ENCODE measurements around the gene PRKAR1B.
"Not testable (repeated sequence)": the region's sequence is repeated elsewhere in the genome, so short reads cannot be mapped to it uniquely, and the experiment has no call there.

The PRKAR1B gene

DNA sequence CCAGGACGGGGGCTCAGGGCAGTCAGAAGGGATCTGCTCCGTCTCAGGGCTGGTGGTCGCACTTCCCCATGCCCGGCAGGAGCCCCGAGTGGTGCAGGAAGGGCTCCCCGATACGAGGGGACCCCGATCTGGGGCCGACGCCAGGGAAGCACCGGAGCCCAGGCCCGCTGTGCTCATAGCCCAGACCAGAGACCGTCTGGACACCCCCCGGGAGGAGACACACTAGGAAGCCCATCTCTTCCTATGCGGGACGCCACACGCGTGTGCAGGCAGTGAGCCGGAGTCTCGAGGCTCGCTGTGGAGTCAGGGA is 167.7 kb downstream of the PRKAR1B start:
- H3K4me3 Mint-ChIP-seq: no peak overlapping the region
- ATAC-seq (replicated peaks): no peak

DNA sequence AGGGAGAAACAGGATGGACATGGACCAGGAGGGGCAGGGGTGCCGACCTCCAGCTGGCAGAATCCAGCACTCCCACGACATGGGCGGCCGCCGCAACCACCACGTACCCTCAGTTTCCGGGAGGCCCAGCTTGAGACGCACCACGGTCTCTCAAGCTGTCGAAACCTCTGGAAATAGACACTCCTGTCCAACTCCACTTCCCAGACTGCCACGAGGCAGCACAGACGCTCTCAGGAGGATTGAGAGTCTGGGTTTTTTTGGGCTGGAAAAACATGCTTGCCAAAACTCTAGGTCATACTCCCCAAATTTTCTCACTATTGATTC is 169.6 kb downstream of the PRKAR1B start:
- no peaks in the 10 kb centered on the region for H3K27me3 Mint-ChIP-seq
- no peak for DNase-seq
- peaks cover 2 to 6% of the 10 kb centered on the region in 2 donors for H3K4me1 Mint-ChIP-seq (ENCODE audit: low read depth in 2 of 2)
- H3K4me3 Mint-ChIP-seq: no peak overlapping the region
- H3K27ac Mint-ChIP-seq: no peak overlapping the region
- no peaks in the 10 kb centered on the region for H3K36me3 Mint-ChIP-seq (ENCODE audit: insufficient read depth)
- no peaks in the 10 kb centered on the region for H3K9me3 Mint-ChIP-seq
- no peak for ATAC-seq (replicated peaks)

More for the DNA sequence above, 167.7 kb downstream of the PRKAR1B start:
- H3K9me3 Mint-ChIP-seq: no peaks in the 10 kb centered on the region
- no peaks in the 10 kb centered on the region for H3K36me3 Mint-ChIP-seq (ENCODE audit: insufficient read depth)
- H3K27ac Mint-ChIP-seq: no peak overlapping the region
- DNase-seq: no peak
- no peaks in the 10 kb centered on the region for H3K27me3 Mint-ChIP-seq
- H3K4me1 Mint-ChIP-seq (ENCODE audit: low read depth in 2 of 2): peaks cover 4 to 6% of the 10 kb centered on the region in 2 donors

DNA sequence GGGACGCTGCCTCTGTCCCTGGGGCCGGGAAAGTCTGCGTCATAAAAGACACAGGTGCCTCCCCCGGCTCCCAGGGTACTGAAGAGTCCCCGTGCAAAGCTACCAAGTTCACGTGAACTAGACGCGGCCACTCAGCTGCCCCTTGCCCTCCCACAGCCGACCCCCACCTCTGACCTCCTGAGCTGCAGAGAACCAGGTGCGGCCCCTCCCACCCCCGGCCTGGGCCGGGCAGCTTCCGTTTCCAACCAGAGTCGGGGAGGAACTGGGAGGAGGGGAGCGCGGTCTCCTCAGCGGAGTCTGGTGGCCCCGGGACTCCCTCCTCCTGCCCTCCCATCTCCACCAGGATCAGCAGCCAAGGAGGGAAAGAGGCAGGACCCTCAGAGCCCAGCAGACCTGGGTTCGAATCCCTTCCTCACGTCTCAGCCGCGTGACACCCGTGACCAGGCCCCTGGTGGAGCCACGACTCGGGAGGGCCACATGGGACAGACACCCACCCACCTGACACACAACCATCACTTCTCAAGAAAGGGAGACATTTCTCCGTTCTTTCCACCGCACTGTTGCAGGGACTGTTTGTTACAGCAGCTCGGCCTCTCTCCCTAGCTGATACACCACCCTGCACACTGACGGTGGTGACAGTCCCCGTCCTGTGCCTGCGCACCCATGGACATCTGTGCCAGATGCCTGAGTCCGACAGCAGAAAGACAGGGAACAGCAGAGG is 170.1 kb downstream of the PRKAR1B start:
- H3K4me3 Mint-ChIP-seq: no peak overlapping the region
- H3K27ac Mint-ChIP-seq: no peak overlapping the region
- H3K36me3 Mint-ChIP-seq (ENCODE audit: insufficient read depth): no peaks in the 10 kb centered on the region
- no peak for DNase-seq
- H3K4me1 Mint-ChIP-seq (ENCODE audit: low read depth in 2 of 2): peaks cover 0 to 6% of the 10 kb centered on the region in 2 donors
- no peaks in the 10 kb centered on the region for H3K9me3 Mint-ChIP-seq
- no peaks in the 10 kb centered on the region for H3K27me3 Mint-ChIP-seq
- no peak for ATAC-seq (replicated peaks)

DNA sequence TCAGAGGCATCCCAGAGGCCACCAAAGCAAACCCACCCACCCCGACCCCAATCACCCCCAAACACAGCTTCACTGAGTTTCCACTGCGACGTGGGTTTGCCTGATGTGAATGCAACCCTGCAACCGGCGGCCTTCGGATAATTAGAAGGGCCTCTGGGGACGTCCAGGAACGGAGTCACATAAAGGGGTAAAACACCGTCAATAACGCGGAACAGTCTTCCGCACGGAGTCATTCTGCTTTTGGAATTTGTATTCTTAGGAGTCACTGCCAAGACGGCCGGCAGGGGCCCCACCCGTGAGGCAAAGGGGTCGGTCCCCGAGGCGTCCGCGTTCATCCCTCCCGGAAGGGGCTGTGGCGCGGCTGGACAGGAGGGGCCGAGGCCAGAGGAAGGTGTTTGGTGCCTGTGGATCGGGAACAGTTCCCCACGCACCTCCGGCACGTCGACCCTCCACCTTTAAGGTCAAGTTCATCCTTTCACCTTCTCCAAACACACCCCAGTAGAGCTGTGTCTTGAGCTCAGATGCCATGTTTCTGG is 170.7 kb downstream of the PRKAR1B start:
- Mint-ChIP-seq H3K27me3 (no peaks in the 10 kb centered on the region), H3K27ac (no peak overlapping the region), H3K4me3 (no peak overlapping the region), H3K9me3 (no peaks in the 10 kb centered on the region), H3K36me3 (ENCODE audit: insufficient read depth) (no peaks in the 10 kb centered on the region), H3K4me1 (ENCODE audit: low read depth in 2 of 2) (peaks cover 0 to 6% of the 10 kb centered on the region in 2 donors)
- no peak for DNase-seq
- ATAC-seq (replicated peaks): no peak

DNA sequence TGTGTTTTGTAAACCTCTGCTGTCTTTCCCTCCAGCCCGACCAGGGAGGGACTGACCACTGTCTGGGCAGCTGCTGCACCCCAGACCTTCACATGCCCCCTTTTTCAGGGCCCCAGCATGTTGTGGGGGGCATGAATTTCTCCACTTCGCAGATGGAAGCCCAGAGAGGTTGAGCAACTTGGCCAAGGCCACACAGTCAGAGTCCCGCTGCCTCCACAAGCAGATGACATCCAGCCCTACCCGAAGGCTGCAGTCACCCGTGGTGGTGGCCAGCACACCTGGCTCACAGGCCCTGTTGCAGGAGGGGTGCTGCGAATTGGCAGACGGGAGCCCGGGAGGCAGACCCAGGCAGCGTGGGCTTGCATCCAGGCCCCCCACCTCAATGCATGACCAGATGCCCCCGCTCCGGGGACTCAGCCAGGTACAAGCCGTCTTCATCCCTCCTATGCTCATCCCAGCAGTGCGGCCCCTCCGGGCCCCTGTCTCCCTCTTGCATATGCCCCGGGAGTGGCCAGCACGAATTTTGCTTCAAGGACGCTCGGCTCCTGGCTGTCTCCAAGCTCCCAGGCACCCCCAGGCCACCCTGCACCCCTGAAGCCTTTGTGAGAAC is 171.4 kb downstream of the PRKAR1B start:
- peaks cover 0 to under 1% of the 10 kb centered on the region in 2 donors for H3K4me1 Mint-ChIP-seq (ENCODE audit: low read depth in 2 of 2)
- no peak overlapping the region for H3K27ac Mint-ChIP-seq
- H3K9me3 Mint-ChIP-seq: no peaks in the 10 kb centered on the region
- DNase-seq (no peak), ATAC-seq (replicated peaks) (no peak)
- H3K4me3 Mint-ChIP-seq: no peak overlapping the region
- no peaks in the 10 kb centered on the region for H3K36me3 Mint-ChIP-seq (ENCODE audit: insufficient read depth)
- no peaks in the 10 kb centered on the region for H3K27me3 Mint-ChIP-seq

DNA sequence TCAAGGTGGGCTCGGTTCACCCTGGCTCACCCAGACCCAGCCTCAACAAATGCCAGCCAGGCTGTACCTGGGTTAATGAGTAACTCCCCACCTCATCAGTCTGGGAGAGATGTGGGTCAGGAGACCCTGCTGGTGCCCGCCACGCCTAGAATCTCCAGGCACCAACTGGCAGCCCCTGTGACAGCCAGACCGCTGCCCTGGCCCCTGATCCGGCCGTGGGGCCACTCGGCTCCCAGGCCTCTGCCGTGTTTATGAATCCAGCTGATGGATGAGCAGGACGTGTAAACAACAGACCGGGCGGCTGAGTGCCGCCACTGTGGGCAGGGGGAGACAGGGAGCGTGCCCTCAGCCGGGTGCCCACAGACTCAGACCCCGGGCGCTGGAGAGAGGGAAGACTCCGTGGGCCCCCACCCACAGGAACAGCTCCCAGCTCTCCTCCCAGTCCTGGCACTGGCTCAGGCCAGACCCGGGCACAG is 173.4 kb downstream of the PRKAR1B start:
- no peak for DNase-seq
- ATAC-seq (replicated peaks): no peak
- Mint-ChIP-seq H3K27ac (no peak overlapping the region), H3K4me1 (ENCODE audit: low read depth in 2 of 2) (no peaks in the 10 kb centered on the region), H3K27me3 (no peaks in the 10 kb centered on the region), H3K9me3 (no peaks in the 10 kb centered on the region), H3K4me3 (no peak overlapping the region), H3K36me3 (ENCODE audit: insufficient read depth) (no peaks in the 10 kb centered on the region)

DNA sequence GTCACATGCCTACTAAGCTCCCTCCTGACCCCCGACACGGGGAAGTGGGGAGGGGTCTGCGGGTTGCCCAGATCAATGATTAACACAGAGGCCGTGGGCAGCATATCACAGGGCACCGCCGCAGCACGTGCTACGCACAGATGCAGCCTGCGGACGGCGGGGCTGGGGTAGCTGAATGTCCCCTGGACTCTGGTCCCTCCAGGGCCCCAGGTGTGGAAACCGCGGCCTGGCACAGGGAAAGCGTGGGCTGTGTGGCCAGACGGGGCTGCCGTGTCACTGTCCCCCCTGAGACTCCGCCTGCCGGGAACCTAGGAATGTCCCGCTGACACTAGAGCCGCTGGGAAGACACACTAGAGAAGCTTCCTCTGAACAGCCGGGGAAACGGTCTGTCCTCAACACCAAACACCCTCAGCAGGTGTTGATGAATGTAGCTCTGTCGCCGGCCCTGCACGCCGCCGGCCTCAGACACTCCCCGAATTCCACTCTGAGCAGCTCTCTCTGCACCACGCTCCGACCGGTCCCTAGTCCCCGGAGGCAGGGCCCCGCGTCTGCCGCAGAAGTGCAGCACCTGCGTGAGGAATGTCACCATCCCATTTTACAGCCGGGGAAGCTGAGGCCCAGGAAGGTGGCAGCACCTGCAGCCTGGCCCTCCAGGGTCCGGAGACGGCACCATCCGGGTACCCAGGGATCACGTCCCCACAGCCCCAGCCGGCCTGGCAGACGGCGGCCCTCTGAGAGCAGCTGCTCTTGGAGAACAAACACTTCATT is 174.0 kb downstream of the PRKAR1B start:
- no peak overlapping the region for H3K27ac Mint-ChIP-seq
- ATAC-seq (replicated peaks) (no peak), DNase-seq (no peak)
- H3K4me3 Mint-ChIP-seq: no peak overlapping the region
- no peaks in the 10 kb centered on the region for H3K36me3 Mint-ChIP-seq (ENCODE audit: insufficient read depth)
- no peaks in the 10 kb centered on the region for H3K4me1 Mint-ChIP-seq (ENCODE audit: low read depth in 2 of 2)
- no peaks in the 10 kb centered on the region for H3K9me3 Mint-ChIP-seq
- no peaks in the 10 kb centered on the region for H3K27me3 Mint-ChIP-seq

DNA sequence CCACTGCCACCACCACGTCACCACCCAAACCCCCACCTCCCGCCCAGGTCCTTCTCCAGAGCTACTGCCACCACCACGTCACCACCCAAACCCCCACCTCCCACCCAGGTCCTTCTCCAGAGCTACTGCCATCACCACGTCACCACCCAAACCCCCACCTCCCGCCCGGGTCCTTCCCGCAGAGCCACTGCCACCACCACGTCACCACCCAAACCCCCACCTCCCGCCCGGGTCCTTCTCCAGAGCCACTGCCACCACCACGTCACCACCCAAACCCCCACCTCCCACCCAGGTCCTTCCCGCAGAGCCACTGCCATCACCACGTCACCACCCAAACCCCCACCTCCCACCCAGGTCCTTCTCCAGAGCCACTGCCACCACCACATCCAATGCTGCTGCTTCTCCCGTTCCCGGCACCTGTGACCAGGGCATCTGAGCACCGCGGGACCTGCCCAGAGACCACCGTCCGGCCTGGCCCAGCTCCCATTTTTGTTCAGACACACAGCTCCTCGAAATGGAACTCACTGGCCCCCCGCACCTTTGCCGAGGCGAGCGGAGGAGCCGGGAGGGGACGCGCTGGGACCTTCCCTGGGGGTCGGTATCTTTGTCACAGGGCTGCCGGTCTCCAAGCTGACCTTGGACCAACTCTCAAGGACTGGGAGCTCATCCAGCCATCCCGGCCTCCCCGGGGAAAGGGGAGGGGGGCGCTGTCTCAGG is 174.8 kb downstream of the PRKAR1B start:
- ATAC-seq (replicated peaks); H3K9me3 Mint-ChIP-seq; H3K27ac Mint-ChIP-seq; DNase-seq; H3K36me3 Mint-ChIP-seq (ENCODE audit: insufficient read depth); H3K4me1 Mint-ChIP-seq (ENCODE audit: low read depth in 2 of 2); H3K27me3 Mint-ChIP-seq; H3K4me3 Mint-ChIP-seq: not testable (repeated sequence)

DNA sequence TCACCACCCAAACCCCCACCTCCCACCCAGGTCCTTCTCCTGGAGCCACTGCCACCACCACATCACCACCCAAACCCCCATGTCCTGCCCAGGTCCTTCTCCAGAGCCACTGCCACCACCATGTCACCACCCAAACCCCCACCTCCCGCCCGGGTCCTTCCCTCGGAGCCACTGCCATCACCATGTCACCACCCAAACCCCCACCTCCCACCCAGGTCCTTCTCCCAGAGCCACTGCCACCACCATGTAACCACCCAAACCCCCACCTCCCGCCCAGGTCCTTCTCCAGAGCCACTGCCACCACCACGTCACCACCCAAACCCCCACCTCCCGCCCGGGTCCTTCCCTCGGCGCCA is 175.5 kb downstream of the PRKAR1B start:
- not testable (repeated sequence) for H3K9me3 Mint-ChIP-seq; H3K27me3 Mint-ChIP-seq; ATAC-seq (replicated peaks); DNase-seq; H3K4me1 Mint-ChIP-seq (ENCODE audit: low read depth in 2 of 2); H3K27ac Mint-ChIP-seq; H3K4me3 Mint-ChIP-seq; H3K36me3 Mint-ChIP-seq (ENCODE audit: insufficient read depth)

DNA sequence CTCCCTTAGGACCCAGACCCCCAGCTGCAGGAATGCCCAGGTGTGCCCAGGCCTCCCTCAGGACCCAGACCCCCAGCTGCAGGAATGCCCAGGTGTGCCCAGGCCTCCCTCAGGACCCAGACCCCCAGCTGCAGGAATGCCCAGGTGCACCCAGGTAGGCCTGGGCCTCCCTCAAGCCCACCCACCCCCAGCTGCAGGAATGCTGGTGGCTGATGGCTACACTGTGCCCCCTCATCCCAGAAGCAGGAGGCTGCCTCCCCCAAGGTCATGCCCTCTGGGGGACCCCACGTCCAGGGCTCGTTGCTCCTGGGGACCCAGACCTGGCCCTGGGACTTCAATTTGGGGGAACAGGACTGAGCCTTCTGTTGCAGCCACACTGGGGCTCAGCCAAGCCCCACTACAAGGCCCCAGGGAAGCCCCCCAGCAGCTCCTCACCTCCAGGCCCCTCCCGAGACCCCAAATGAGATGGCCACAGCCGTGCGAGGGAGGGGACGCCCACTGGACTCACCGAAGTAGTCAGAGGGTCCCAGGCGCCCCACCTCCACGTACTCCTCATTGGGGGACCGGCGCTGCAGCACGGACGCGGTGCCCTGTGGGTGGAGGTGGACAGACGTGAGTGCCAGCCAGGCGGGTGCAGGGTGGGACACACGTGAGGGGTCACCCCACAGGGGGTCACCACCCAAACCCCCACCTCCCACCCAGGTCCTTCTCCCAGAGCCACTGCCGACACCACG is 176.0 kb downstream of the PRKAR1B start:
- Mint-ChIP-seq H3K27me3 (no peaks in the 10 kb centered on the region), H3K4me3 (no peak overlapping the region), H3K36me3 (ENCODE audit: insufficient read depth) (no peaks in the 10 kb centered on the region), H3K27ac (no peak overlapping the region), H3K4me1 (ENCODE audit: low read depth in 2 of 2) (no peaks in the 10 kb centered on the region), H3K9me3 (no peaks in the 10 kb centered on the region)
- ATAC-seq (replicated peaks) (no peak), DNase-seq (no peak)

DNA sequence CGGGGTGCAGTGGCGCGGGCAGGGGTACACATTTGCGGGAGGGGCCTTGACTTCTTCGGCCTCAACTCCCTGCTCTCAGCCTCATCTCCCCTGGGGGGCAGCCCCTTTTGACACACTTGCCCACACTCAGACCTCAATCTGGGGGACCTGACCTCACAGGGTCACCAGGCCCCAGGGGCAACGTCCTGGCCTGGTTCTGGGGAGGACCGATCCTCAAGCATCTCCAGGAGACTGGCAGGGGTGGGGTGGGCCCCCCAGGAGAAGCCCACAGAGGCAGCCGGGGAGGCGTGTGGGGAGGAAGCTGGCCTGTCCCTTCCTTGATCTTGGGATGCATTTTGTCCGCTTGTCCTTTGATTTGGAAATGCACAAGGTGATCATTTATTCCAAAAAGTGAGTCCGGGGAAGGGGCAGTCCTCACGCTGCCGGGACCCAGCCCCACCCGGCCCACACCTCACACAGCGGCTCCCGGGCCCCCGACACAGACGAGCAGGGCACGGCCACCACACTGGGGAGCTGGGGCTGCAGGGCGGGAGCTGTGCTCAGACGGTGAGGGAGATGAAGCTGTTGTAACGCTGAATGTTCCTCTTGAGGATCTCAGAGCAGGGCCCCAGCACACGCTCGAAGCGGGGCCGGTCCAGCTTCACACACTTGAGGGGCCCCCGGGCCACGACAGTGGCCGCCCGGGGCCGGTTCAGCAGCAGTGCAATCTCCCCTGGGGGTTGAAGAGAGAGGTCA is 177.0 kb downstream of the PRKAR1B start:
- ATAC-seq (replicated peaks) (no peak), DNase-seq (no peak)
- Mint-ChIP-seq H3K27me3 (no peaks in the 10 kb centered on the region), H3K27ac (no peak overlapping the region), H3K36me3 (ENCODE audit: insufficient read depth) (no peaks in the 10 kb centered on the region), H3K4me3 (no peak overlapping the region), H3K4me1 (ENCODE audit: low read depth in 2 of 2) (no peaks in the 10 kb centered on the region), H3K9me3 (no peaks in the 10 kb centered on the region)

DNA sequence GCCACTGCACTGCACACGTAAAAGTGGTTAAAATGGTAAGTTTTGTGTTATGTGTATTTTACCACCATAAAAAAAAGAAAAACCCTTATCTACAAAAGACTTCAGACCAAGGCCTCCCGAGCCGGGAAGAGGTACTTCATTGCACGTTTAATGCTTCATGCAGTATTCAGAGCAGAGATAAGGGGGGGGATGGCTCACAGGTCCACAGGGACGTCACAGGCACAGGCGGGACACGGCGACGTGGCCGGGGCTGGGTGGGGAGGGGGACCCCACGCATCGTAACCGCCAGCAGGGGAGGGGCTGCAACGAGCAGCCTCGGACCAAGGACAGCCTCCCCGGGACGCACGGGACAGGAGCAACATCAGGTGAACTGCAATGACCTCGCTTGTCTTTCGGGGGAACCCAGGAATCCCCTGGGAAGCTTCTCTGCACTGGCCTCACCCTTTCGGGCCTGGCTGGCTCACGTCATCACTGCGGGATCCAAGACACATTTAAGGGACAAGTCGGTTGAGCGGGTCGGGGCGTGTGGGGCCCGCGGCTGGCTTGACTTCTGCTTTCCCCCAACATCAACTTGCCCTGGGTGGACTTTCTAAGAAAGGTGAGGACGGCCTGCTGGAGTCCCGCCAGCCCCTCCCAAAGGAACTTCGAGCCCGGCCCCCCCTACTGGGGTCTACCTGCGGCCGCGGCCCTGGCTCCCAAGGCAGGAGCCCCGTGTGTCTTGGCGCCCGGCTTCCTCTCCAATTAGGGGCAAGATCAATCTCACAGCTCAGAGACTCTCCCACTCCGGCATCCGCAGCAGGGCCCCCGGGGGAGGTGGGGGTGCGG is 177.8 kb downstream of the PRKAR1B start:
- DNase-seq: no peak
- no peak overlapping the region for H3K4me3 Mint-ChIP-seq
- no peaks in the 10 kb centered on the region for H3K27me3 Mint-ChIP-seq
- no peak for ATAC-seq (replicated peaks)
- H3K36me3 Mint-ChIP-seq (ENCODE audit: insufficient read depth): no peaks in the 10 kb centered on the region
- H3K27ac Mint-ChIP-seq: no peak overlapping the region
- no peaks in the 10 kb centered on the region for H3K9me3 Mint-ChIP-seq
- H3K4me1 Mint-ChIP-seq (ENCODE audit: low read depth in 2 of 2): no peaks in the 10 kb centered on the region

Measured in effector memory CD8-positive, alpha-beta T cell (primary cell).